ENCODE measurements around the gene MTUS2.

The MTUS2 gene

GRCh38 chr13:29489650-29490560 is 669.8 kb downstream of the MTUS2 start:
- TF ChIP-seq, protein P1, sequence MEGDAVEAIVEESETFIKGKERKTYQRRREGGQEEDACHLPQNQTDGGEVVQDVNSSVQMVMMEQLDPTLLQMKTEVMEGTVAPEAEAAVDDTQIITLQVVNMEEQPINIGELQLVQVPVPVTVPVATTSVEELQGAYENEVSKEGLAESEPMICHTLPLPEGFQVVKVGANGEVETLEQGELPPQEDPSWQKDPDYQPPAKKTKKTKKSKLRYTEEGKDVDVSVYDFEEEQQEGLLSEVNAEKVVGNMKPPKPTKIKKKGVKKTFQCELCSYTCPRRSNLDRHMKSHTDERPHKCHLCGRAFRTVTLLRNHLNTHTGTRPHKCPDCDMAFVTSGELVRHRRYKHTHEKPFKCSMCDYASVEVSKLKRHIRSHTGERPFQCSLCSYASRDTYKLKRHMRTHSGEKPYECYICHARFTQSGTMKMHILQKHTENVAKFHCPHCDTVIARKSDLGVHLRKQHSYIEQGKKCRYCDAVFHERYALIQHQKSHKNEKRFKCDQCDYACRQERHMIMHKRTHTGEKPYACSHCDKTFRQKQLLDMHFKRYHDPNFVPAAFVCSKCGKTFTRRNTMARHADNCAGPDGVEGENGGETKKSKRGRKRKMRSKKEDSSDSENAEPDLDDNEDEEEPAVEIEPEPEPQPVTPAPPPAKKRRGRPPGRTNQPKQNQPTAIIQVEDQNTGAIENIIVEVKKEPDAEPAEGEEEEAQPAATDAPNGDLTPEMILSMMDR (IDR thresholded peaks at IDR 0.05), result no peak
- intact Hi-C loops (cut with DNase I; ENCODE audit: low total_unique reads), result no loop called here
- H3K27ac ChIP-seq, result no peak overlapping the region
- H3K4me1 ChIP-seq, result no peaks in the 10 kb centered on the region
- H3K27me3 ChIP-seq, result peaks cover 0 to 4% of the 10 kb centered on the region in 2 donors
- no peak overlapping the region for H3K4me3 ChIP-seq
- DNase-seq, result no peak
- no peaks in the 10 kb centered on the region for H3K36me3 ChIP-seq
- H3K9me3 ChIP-seq, result no peaks in the 10 kb centered on the region

GRCh38 chr13:29490561-29490885 is 670.4 kb downstream of the MTUS2 start:
- intact Hi-C loops (cut with DNase I; ENCODE audit: low total_unique reads), result no loop called here

GRCh38 chr13:29491248-29491647 is 671.1 kb downstream of the MTUS2 start:
- H3K4me1 ChIP-seq, result no peaks in the 10 kb centered on the region
- intact Hi-C loops (cut with DNase I; ENCODE audit: low total_unique reads), result no loop called here
- H3K27me3 ChIP-seq, result peaks cover 0 to 4% of the 10 kb centered on the region in 2 donors
- H3K4me3 ChIP-seq, result no peak overlapping the region
- H3K27ac ChIP-seq, result no peak overlapping the region
- H3K36me3 ChIP-seq, result no peaks in the 10 kb centered on the region
- no peak for DNase-seq
- TF ChIP-seq, protein P1 (IDR thresholded peaks at IDR 0.05), result no peak
- no peaks in the 10 kb centered on the region for H3K9me3 ChIP-seq

More at GRCh38 chr13:29490561-29490885, 670.4 kb downstream of the MTUS2 start:
- Histone ChIP-seq H3K4me3 (no peak overlapping the region), H3K36me3 (no peaks in the 10 kb centered on the region), H3K9me3 (no peaks in the 10 kb centered on the region), H3K27ac (no peak overlapping the region), H3K27me3 (peaks cover 0 to 4% of the 10 kb centered on the region in 2 donors), H3K4me1 (no peaks in the 10 kb centered on the region)
- TF ChIP-seq, protein P1 (IDR thresholded peaks at IDR 0.05), result no peak
- DNase-seq, result no peak

DNA sequence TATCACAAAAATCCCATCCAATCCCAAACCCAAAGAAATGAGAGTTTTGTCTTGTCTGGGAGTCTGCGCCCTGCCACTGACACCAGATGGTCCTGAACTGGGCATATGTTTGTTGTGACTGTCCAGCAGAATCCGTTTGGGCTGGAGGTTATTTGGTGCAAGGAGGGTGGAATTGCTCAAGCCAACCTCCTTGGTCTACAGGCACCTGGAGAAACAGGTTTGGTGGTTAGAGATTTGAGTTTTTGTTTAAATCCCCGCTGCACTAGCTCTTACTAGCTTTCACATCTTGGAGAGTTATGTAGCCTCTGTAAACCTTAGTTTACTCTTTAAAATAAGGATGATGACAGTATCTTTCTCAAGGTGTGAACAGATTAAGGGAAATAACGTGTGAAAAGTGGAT is 673.7 kb downstream of the MTUS2 start:
- Histone ChIP-seq H3K4me1 (peaks cover 0 to 13% (median 7%) of the 10 kb centered on the region in 4 donors), H3K27me3 (peaks cover 0 to 4% of the 10 kb centered on the region in 2 donors), H3K9me3 (no peaks in the 10 kb centered on the region), H3K36me3 (no peaks in the 10 kb centered on the region), H3K27ac (no peak overlapping the region), H3K4me3 (no peak overlapping the region)
- intact Hi-C loops (cut with DNase I; ENCODE audit: low total_unique reads), result no loop called here
- DNase-seq, result no peak
- TF ChIP-seq, protein P1 (IDR thresholded peaks at IDR 0.05), result no peak

DNA sequence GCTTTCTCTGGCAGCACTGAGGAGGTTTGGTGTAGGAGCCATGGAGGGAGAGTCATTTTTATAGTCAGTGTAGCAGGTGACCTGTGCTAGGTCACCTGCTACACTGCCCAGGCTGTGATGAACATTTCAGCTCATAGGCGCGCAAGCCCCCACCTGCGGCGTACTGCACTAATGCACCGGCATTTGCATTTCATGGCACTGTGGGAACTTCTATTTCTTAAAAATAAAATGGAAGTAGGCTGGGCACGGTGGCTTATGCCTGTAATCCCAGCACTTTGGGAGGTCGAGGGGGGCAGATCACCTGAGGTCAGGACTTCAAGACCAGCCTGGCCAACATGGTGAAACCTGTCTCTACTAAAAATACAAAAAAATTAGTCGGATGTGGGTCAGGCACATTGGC is 674.4 kb downstream of the MTUS2 start:
- no peak for DNase-seq
- TF ChIP-seq, protein P1 (IDR thresholded peaks at IDR 0.05), result no peak
- Histone ChIP-seq H3K4me3 (no peak overlapping the region), H3K9me3 (no peaks in the 10 kb centered on the region), H3K36me3 (no peaks in the 10 kb centered on the region), H3K27ac (no peak overlapping the region), H3K27me3 (peaks cover 0 to 4% of the 10 kb centered on the region in 2 donors), H3K4me1 (peaks cover 0 to 13% (median 7%) of the 10 kb centered on the region in 4 donors)
- intact Hi-C loops (cut with DNase I; ENCODE audit: low total_unique reads), result no loop called here

Data from tibial artery (tissue), 4 donors.